Gastroesophageal sphincter (tissue), 4 donors: ENCODE results near the gene MT1HL1. TPM values are rescaled to one million over a fixed set of nuclear protein-coding genes. Genes with fewer than 3 reads are reported as not detected.

Source experiments
- ATAC-seq: fragments of 150-250 bp; one replicate; pipeline ENCODE4 v1.9.1; 2016; ENCODE audit warnings: mild to moderate bottlenecking, moderate library complexity
- H3K27ac ChIP-seq, 4 donors: fragments of 200-600 bp; sonication (generic) in 3 of 4; 1 replicate in 3 of 4; 2 replicates in 1 of 4; pipeline ENCODE4 v1.5.1; 2016 to 2019
- H3K27me3 ChIP-seq: fragments of 200-600 bp; sonication (generic); one replicate; pipeline ENCODE4 v1.5.1; 2019
- H3K36me3 ChIP-seq, 2 donors: fragments of 200-600 bp; sonication (generic); one replicate each; pipeline ENCODE4 v1.5.1; 2019; ENCODE audit warnings: control low read depth in 1 of 2
- H3K4me1 ChIP-seq, 3 donors: fragments of 200-600 bp; sonication (generic); 1 replicate in 2 of 3; 2 replicates in 1 of 3; pipeline ENCODE4 v1.5.1; 2016 to 2019; ENCODE audit warnings: control low read depth in 2 of 3
- H3K4me3 ChIP-seq, 2 donors: fragments of 200-600 bp; sonication (generic); one replicate each; pipeline ENCODE4 v1.5.1; 2019; ENCODE audit warnings: mild to moderate bottlenecking in 1 of 2, moderate library complexity in 1 of 2
- H3K9me3 ChIP-seq, 3 donors: fragments of 200-600 bp; sonication (generic); one replicate each; pipeline ENCODE4 v1.5.1; 2017 to 2019; ENCODE audit warnings: control low read depth in 2 of 3
- CTCF ChIP-seq, 4 experiments: fragments of 200-600 bp in 2 of 4; fragments of 450-650 bp in 2 of 4; sonication (generic) in 1 of 4; IDR thresholded peaks; one replicate each; pipeline ENCODE4 v1.5.1; 2017 to 2019; ENCODE audit warnings: antibody characterized with exemption in 4 of 4, mild to moderate bottlenecking in 2 of 4, moderate library complexity in 2 of 4
- EP300 ChIP-seq: sonication (generic); formaldehyde crosslinking; IDR thresholded peaks from one replicate; pipeline ENCODE4 v1.6.1; 2017; ENCODE audit warnings: antibody characterized with exemption, mild to moderate bottlenecking
- POLR2A ChIP-seq, 2 donors: fragments of 450-650 bp; IDR thresholded peaks; one replicate each; pipeline ENCODE4 v1.6.1; 2017; ENCODE audit warnings: antibody characterized with exemption in 2 of 2, mild to moderate bottlenecking in 2 of 2, moderate library complexity in 1 of 2
- POLR2AphosphoS5 ChIP-seq: sonication (generic); formaldehyde crosslinking; IDR thresholded peaks from one replicate; pipeline ENCODE4 v1.6.1; 2017; ENCODE audit warnings: antibody characterized with exemption
- WGBS, 2 donors: methylation state at CpG; one replicate each; pipeline ENCODE4 v1.1.5; 2018; ENCODE audit warnings: low coverage in 1 of 2; 5-methylcytosine and 5-hydroxymethylcytosine counted together
- total RNA-seq, 4 donors: library from RNA; depleted of rRNA; stranded (reverse); fragments of >200 nt; gene quantifications; one replicate each; pipeline ENCODE4 v1.1.0, GENCODE V29; 2016

MT1HL1 gene
- total RNA-seq, 4 donors from 2014 or later = not detected

GRCh38 chr1:237033061-237033460 lies 28.8 kb upstream of the MT1HL1 start:
- ATAC-seq = no peak
- Histone ChIP-seq H3K27me3 (no peaks in the 10 kb centered on the region), H3K36me3 (no peaks in the 10 kb centered on the region), H3K27ac (no peak overlapping the region), H3K4me1 (peaks cover 0 to 26% (median 11%) of the 10 kb centered on the region in 3 donors), H3K4me3 (no peak overlapping the region), H3K9me3 (no peaks in the 10 kb centered on the region)
- 90 to 93% methylated on average over 2 to 3 of the region's 4 CpGs for WGBS, 2 donors
- no peak for TF ChIP-seq POLR2AphosphoS5
- no peak for TF ChIP-seq POLR2A (IDR thresholded peaks at IDR 0.05)
- TF ChIP-seq CTCF (IDR thresholded peaks at IDR 0.05) = no peak
- TF ChIP-seq EP300 = no peak

GRCh38 chr1:237032029-237032428 lies 27.8 kb upstream of the MT1HL1 start:
- H3K9me3 ChIP-seq = no peaks in the 10 kb centered on the region
- 21 to 92% methylated on average over 3 to 4 of the region's 7 CpGs for WGBS, 2 donors
- ATAC-seq = no peak
- peaks cover 0 to 26% (median 11%) of the 10 kb centered on the region in 3 donors for H3K4me1 ChIP-seq
- no peak overlapping the region for H3K4me3 ChIP-seq
- no peaks in the 10 kb centered on the region for H3K27me3 ChIP-seq
- H3K36me3 ChIP-seq = no peaks in the 10 kb centered on the region
- H3K27ac ChIP-seq = peak overlapping the region in 2 of 4 donors; percentile 41 to 71
- TF ChIP-seq EP300 = no peak
- no peak for TF ChIP-seq POLR2A (IDR thresholded peaks at IDR 0.05)
- no peak for TF ChIP-seq POLR2AphosphoS5
- TF ChIP-seq CTCF (IDR thresholded peaks at IDR 0.05) = no peak

GRCh38 chr1:237031480-237031879 lies 27.2 kb upstream of the MT1HL1 start:
- Histone ChIP-seq H3K36me3 (no peaks in the 10 kb centered on the region), H3K9me3 (no peaks in the 10 kb centered on the region), H3K4me1 (peaks cover 0 to 26% (median 11%) of the 10 kb centered on the region in 3 donors), H3K27ac (peak overlapping the region in 3 of 4 donors; percentile 41 to 71 (median 59)), H3K4me3 (no peak overlapping the region), H3K27me3 (no peaks in the 10 kb centered on the region)
- 44% methylated on average over 4 of the region's 4 CpGs; no CpG with 5 or more reads in 1 of the 2 donors for WGBS, 2 donors
- ATAC-seq = no peak
- TF ChIP-seq EP300 = no peak
- no peak for TF ChIP-seq POLR2A (IDR thresholded peaks at IDR 0.05)
- TF ChIP-seq CTCF (IDR thresholded peaks at IDR 0.05) = no peak
- peak; percentile 84 for TF ChIP-seq POLR2AphosphoS5

GRCh38 chr1:237029850-237030535 lies 25.8 kb upstream of the MT1HL1 start:
- peaks cover 0 to 26% (median 13%) of the 10 kb centered on the region in 3 donors for H3K4me1 ChIP-seq
- H3K9me3 ChIP-seq = no peaks in the 10 kb centered on the region
- TF ChIP-seq POLR2AphosphoS5 (no peak), POLR2A (IDR thresholded peaks at IDR 0.05) (no peak), CTCF (IDR thresholded peaks at IDR 0.05) (no peak), EP300 (no peak)
- WGBS, 2 donors = 76% methylated on average over 7 to 8 of the region's 9 CpGs
- no peak overlapping the region for H3K27ac ChIP-seq
- H3K27me3 ChIP-seq = no peaks in the 10 kb centered on the region
- no peaks in the 10 kb centered on the region for H3K36me3 ChIP-seq
- H3K4me3 ChIP-seq = no peak overlapping the region
- no peak for ATAC-seq

- H3K4me1 ChIP-seq = peaks cover 0 to 26% (median 13%) of the 10 kb centered on the region in 3 donors
These were observed 25.0 kb upstream of the MT1HL1 start for GRCh38 chr1:237029240-237029639.

More at GRCh38 chr1:237029240-237029639, 25.0 kb upstream of the MT1HL1 start:
- TF ChIP-seq POLR2AphosphoS5 = no peak
- no peak for TF ChIP-seq EP300
- TF ChIP-seq POLR2A (IDR thresholded peaks at IDR 0.05) = no peak
- no peak for TF ChIP-seq CTCF (IDR thresholded peaks at IDR 0.05)
- 75 to 79% methylated on average over 3 of the region's 3 CpGs for whole genome bisulfite sequencing, 2 donors
- H3K9me3 ChIP-seq = no peaks in the 10 kb centered on the region
- H3K36me3 ChIP-seq = no peaks in the 10 kb centered on the region
- no peak overlapping the region for H3K4me3 ChIP-seq
- no peaks in the 10 kb centered on the region for H3K27me3 ChIP-seq
- no peak overlapping the region for H3K27ac ChIP-seq
- ATAC-seq = no peak
